ENCODE measurements around the gene HSPB2.

HSPB2 gene

GRCh38 chr11:111938687-111939160 is 26.2 kb downstream of the HSPB2 start:
- peak in 2 of 3 experiments; percentile 20 to 46 for DNase-seq (ENCODE audit: low read depth in 3 of 3)

DNA sequence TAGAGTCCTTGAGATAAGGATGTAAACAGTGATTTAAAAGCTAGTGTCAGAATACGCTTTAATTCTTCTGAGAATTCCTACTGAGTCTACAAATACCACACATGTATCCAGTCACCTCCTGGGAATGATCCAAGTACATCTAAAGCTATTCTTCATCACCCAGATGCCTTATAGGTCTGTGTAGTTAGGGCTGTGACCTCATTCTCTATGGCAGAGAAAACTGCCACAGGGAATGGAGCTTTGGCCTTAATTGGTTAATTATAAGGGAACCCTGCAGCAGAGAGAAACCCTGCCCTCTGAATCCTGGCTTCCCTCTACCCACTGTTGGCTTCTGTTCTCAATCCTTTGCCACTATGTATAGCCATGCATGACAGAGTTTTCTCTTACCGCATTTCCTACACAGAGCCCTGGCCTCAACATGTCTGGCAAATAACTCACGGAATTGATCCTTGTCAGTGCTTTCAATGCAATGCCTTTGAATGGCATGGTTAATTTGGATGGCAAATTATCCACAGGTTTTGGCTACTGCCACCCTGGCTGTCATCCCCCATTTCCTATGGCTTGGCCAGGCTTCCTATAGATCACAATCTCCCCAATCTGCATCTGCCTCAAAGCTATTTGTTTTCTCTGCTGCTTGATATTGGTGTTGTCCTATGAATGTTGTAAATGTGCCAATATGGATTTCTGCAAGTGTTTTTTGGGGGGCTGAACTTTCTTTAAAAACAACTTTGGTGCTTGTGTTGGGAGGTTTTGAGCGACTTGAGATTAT is 27.5 kb downstream of the HSPB2 start:
- DNase-seq (ENCODE audit: low read depth in 3 of 3), result no peak

DNA sequence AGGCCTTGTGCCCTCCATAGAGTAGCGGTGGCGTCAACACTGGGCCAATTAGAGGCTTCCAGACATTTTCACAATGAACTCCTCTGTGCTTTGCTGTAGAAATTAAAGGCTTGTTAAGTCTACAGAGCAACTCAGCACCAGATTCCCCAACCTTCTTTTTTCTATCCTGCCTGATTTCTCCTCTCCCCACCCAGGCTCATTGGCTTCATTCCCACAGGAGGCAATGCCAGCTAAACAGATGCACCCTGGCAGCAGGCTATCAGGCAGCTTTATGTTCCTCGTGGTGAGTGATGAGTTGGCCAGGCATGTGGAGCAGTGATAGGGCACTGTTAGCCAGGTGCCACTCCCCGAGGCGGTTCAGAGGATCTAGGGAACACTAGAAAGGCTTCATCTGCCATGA is 29.4 kb downstream of the HSPB2 start:
- DNase-seq (ENCODE audit: low read depth in 3 of 3), result no peak

DNA sequence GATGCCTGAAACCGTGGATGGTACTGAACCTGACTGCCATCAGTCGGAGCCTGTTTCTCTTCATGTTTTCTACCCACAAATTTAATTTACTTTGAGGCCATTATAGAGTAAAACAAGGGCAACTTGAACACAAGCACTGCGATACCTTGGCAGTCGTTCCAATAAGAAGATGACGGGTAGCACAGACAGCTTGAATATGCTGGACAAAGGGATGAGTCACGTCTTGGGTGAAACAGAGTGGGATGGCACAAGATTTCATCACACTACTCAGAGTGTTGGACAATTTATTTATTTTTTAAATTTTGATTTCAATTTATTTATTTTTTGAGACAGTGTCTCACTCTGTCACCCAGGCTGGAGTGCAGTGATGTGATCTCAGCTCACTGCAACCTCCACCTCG is 30.3 kb downstream of the HSPB2 start:
- DNase-seq (ENCODE audit: low read depth in 3 of 3), result no peak

- DNase-seq (ENCODE audit: low read depth in 3 of 3), result no peak
Measured at GRCh38 chr11:111944139-111944538, 31.6 kb downstream of the HSPB2 start.

DNA sequence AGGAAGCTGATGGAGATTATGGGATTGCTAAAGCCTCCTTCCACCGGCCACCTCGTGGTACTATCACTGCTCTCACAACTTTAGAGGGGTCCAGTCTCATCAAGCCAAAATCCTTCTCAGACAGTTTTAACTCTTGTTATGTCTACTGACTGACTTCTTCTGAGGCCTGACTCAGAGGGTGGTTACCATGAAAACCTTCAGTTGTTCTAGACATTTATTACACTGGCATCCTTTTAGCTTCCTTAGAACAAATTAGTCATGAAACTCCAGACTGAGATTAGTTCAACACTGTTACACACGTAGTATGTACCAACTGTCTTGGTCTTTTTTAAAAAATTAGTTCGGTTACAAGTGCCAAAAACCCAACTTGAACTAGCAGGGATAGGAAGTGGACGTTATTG is 32.1 kb downstream of the HSPB2 start:
- no peak for DNase-seq (ENCODE audit: low read depth in 3 of 3)

DNA sequence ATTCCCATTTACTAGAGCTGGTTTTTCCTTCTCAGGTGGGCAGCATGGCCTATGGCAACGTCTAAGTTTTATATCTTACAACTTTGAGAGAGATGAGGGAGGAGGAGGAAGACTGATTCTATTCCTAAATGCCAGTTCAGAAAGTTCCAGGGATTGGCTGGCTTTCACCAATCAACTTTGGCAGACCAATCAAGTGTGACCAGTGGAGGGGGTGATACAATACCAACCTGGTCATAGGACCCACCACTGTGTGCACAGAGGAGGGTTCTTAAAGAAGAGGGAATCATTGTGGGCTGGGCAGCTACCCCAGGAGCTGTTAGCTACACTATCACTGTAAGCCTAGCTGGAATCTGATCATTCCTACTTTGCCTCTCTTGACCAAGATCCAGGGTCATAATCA is 32.7 kb downstream of the HSPB2 start:
- no peak for DNase-seq (ENCODE audit: low read depth in 3 of 3)

GRCh38 chr11:111946499-111946898 is 34.0 kb downstream of the HSPB2 start:
- DNase-seq (ENCODE audit: low read depth in 3 of 3), result no peak

GRCh38 chr11:111947143-111947542 is 34.6 kb downstream of the HSPB2 start:
- DNase-seq (ENCODE audit: low read depth in 3 of 3), result no peak

- no peak for DNase-seq (ENCODE audit: low read depth in 3 of 3)
Measured at GRCh38 chr11:111949519-111950426, 37.2 kb downstream of the HSPB2 start.

DNA sequence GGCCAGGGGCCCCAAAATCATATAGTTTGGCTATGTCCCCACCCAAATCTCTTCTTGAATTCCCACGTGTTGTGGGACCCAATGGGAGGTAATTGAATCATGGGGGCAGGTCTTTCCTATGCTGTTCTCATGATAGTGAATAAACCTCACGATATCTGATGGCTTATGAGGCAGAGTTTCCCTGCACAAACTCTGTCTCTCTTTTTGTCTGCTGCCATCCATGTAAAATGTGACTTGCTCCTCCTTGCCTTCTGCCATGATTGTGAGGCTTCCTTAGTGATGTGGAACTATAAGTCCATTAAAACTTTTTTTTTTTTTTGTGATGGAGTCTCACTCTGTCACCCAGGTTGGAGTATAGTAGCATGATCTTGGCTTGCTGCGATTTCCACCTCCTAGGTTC is 39.0 kb downstream of the HSPB2 start:
- no peak for DNase-seq (ENCODE audit: low read depth in 3 of 3)

- DNase-seq (ENCODE audit: low read depth in 3 of 3), result no peak
Measured at GRCh38 chr11:111954154-111954553, 41.6 kb downstream of the HSPB2 start.

GRCh38 chr11:111957663-111958444 is 45.3 kb downstream of the HSPB2 start:
- DNase-seq (ENCODE audit: low read depth in 3 of 3), result no peak

- DNase-seq (ENCODE audit: low read depth in 3 of 3), result no peak
Measured at GRCh38 chr11:111960916-111961315, 48.4 kb downstream of the HSPB2 start.

DNA sequence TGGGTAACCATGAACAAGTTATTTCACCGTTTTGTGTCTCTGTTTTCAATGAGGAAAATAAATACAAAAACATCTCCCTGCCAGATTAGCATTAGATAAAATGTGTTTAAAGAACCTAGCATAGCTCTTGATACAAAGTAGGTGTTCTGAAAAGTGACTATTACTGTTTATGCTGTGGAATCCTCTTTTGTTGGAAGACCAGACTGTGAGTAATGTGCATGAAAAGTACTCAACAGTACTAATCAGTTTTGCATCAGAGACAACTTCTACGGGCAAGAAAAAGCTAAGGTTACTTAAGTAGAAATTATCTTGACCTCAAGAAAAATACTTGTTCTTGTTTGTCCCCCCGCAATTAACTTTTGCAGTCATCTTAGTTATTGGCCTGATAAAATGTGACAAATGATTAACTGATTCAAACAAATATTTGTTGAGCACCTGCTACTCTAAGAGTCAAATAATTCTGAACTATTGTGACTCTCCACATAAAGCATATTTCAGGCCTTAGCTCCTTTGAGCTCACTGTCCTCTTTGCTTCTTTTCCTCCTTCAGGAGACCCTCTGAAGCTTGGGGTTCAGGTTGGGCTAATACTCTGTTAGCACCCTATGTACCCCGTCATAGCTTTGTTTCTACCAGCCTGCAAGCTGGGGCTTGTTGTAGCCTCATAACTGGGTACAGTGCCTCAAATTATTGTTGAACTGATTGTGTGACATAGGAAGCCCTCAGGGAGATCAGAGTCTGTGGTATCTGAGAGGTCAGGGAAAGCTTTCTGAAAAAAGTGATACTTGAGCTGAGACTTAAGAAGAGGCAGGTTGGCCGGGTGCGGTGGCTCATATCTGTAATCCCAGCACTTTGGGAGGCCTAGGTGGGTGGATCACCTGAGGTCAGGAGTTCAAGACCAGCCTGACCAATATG is 49.1 kb downstream of the HSPB2 start:
- DNase-seq (ENCODE audit: low read depth in 3 of 3), result no peak
